ENCODE data around the gene LUC7L3. TPM values are rescaled to one million over a fixed set of nuclear protein-coding genes. Genes with fewer than 3 reads are reported as not detected.

The LUC7L3 gene
- total and polyA plus RNA-seq, 10 of the 15 experiments (the other 5 are each of a cell fraction or from before 2014, with no cell fraction given), result 51.3 to 176 (median 149) TPM

GRCh38 chr17:50725769-50726655 lies 6.6 kb downstream of the LUC7L3 start (continued):
- TF ChIP-seq JUNB (IDR thresholded peaks at IDR 0.05) (no peak), RCOR1 (conservative IDR thresholded peaks at IDR 0.05; ENCODE audit: low read depth, low read length) (no peak), E2F8 (IDR thresholded peaks at IDR 0.05; ENCODE audit: low read depth, partially characterized antibody) (no peak), TAF1 (IDR thresholded peaks at IDR 0.05; ENCODE audit: borderline replicate concordance, low read depth, low read length) (no peak), HDAC2 (IDR thresholded peaks at IDR 0.05) (no peak), CHD2 (IDR thresholded peaks at IDR 0.05; ENCODE audit: borderline replicate concordance, low read depth, low read length) (no peak), IKZF2 (IDR thresholded peaks at IDR 0.05) (no peak), EP300 (IDR thresholded peaks at IDR 0.05; ENCODE audit: borderline replicate concordance in 1 of 2, control insufficient read depth in 1 of 2, low read depth in 2 of 2, low read length in 2 of 2) (no peak), MEF2B (IDR thresholded peaks at IDR 0.05; ENCODE audit: partially characterized antibody, poor library complexity, severe bottlenecking) (no peak)

DNA sequence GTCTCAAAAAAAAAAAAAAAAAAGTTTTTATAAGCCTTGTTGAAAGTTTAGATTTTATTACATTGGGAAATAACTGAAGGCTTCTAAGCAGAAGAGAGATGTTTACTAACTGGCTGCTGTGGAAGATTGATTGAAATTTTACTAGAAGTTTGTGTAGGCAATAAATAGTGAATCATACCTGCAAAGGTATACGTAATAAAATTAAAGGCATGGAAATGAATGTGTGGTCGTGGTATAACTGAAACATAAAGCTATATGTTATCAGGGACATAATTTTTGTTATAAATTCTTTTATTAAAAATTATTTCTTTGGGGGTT lies 8.7 kb downstream of the LUC7L3 start:
- intact Hi-C loops (cut with micrococcal nuclease; ENCODE audit: unreplicated experiment) (no loop called here), in situ Hi-C loops (cut with MboI) (no loop called here)
- no peak for ATAC-seq
- WGBS (ENCODE audit: insufficient coverage, insufficient replicate concordance, low lambda C conversion rate, missing lambda C conversion rate), result 68% methylated on average over 2 of the region's 2 CpGs
- no peak overlapping the region for H3K4me2 ChIP-seq (ENCODE audit: control insufficient read depth, insufficient read depth)
- peaks cover 95% of the 10 kb centered on the region for H3K79me2 ChIP-seq (ENCODE audit: control insufficient read depth, insufficient read depth, low read length)
- H3K36me3 ChIP-seq (ENCODE audit: control insufficient read depth in 2 of 2, insufficient read depth in 2 of 2, low read length in 1 of 2), result peaks cover 0 to 2% of the 10 kb centered on the region in 2 experiments; a peak in 3 of 4 replicates
- RAD21 ChIA-PET (ENCODE audit: unreplicated experiment), result interaction anchor here (0.7 kb wide), 1 partner anchor 186 kb away, joined by 3 read pairs; no protein-coding TSS in a partner anchor
- no peak for DNase-seq (ENCODE audit: low read depth, low spot score)
- no peak overlapping the region for H3K4me3 ChIP-seq
- no peaks in the 10 kb centered on the region for H3K4me1 ChIP-seq (ENCODE audit: control insufficient read depth, insufficient read depth, low read length)
- H3K27ac ChIP-seq (ENCODE audit: control insufficient read depth, insufficient read depth), result no peak overlapping the region
- SMC1A ChIA-PET (ENCODE audit: uncharacterized antibody, unreplicated experiment), result no interaction called here
- no TSS peak for BruUV-seq (replicated peaks)
- POLR2A ChIA-PET, result no interaction called here
- H3K9ac ChIP-seq (ENCODE audit: control insufficient read depth, insufficient read depth, low read length), result no peak overlapping the region
- CTCF ChIA-PET, result interaction anchor here (0.6 kb wide), 1 partner anchor 612 kb away, joined by 3 read pairs; no protein-coding TSS in a partner anchor
- no peak for FAIRE-seq
- no peak overlapping the region for H2AFZ ChIP-seq (ENCODE audit: control insufficient read depth, low read depth, low read length)
- no peaks in the 10 kb centered on the region for H3K9me3 ChIP-seq (replicated peaks; ENCODE audit: control insufficient read depth, insufficient read depth, low read length)
- no peaks in the 10 kb centered on the region for H3K27me3 ChIP-seq (replicated peaks in 1 of 2; ENCODE audit: control insufficient read depth in 2 of 2, insufficient read depth in 2 of 2, low read length in 1 of 2)
- H4K20me1 ChIP-seq (ENCODE audit: control insufficient read depth, insufficient read depth), result peaks cover 15% of the 10 kb centered on the region; the same call in 1 of the 2 replicates
- no peak for TF ChIP-seq DPF2 (IDR thresholded peaks at IDR 0.05)

Data from GM12878 (cell line).